Activated naive CD4-positive, alpha-beta T cell treated with anti-CD3 and anti-CD28 coated beads for 36 hours (primary cell): Measurements from ENCODE around the gene POMP. TPM values are rescaled to one million over a fixed set of nuclear protein-coding genes. Genes with fewer than 3 reads are reported as not detected.
A peak's percentile ranks its signal among the peaks of the same experiment; 100 is the strongest.

Source experiments
- CTCF ChIA-PET: fragments of 350-600 bp; sonication (Branson Sonifier 250); formaldehyde crosslinking; loops from one replicate; lab custom pipeline; 2021; ENCODE audit warnings: antibody characterized with exemption; lab: Charles Lee
- DNase-seq: peaks from one replicate; pipeline ENCODE4 v3.0.0-alpha.2; 2020
- H3K27ac Mint-ChIP-seq: one replicate; pipeline ENCODE4 v1.8.0; 2021; ENCODE audit warnings: mild to moderate bottlenecking, mixed read lengths
- H3K27me3 Mint-ChIP-seq: one replicate; pipeline ENCODE4 v1.8.0; 2021; ENCODE audit warnings: low read depth, mixed read lengths
- H3K36me3 Mint-ChIP-seq: one replicate; pipeline ENCODE4 v1.8.0; 2021; ENCODE audit warnings: low read depth, mixed read lengths
- H3K4me1 Mint-ChIP-seq: one replicate; pipeline ENCODE4 v1.8.0; 2021; ENCODE audit warnings: low read depth, mixed read lengths
- H3K4me3 Mint-ChIP-seq: one replicate; pipeline ENCODE4 v1.8.0; 2021; ENCODE audit warnings: mild to moderate bottlenecking, moderate library complexity, mixed read lengths
- H3K9me3 Mint-ChIP-seq: one replicate; pipeline ENCODE4 v1.8.0; 2021; ENCODE audit warnings: mixed read lengths
- intact Hi-C: fragments of 100-400 bp; cut with micrococcal nuclease; formaldehyde crosslinking; loops from one replicate; pipeline ENCODE4 v1.15.1; 2023
- total RNA-seq, 2 experiments: library from RNA; stranded (reverse); gene quantifications; one replicate each; pipeline ENCODE4 v1.2.3, GENCODE V29; 2021

Gene POMP
- total RNA-seq, 2 experiments from 2014 or later: 106 to 108 TPM

DNA sequence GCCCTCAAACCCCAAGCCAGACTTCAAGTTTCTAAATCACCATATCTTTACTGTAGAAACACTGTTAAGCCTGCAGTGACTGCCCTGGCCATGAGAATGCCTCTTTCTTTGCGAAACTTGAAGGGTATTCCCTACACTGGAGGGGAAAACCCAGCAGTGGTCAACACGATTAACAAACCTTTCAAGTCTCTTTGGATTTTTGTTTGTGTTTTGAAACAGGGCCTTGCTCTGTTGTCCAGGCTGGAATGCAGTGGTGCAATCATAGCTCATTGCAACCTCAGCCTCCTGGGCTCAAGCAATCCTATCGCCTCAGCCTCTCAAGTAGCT, 17.4 kb upstream of the POMP start:
- Mint-ChIP-seq H3K4me1 (peaks cover 7% of the 10 kb centered on the region), H3K9me3 (no peaks in the 10 kb centered on the region), H3K27me3 (peaks cover 10% of the 10 kb centered on the region), H3K27ac (no peak overlapping the region), H3K36me3 (no peaks in the 10 kb centered on the region), H3K4me3 (no peak overlapping the region)
- intact Hi-C loops: no loop called here
- CTCF ChIA-PET: interaction anchor here (0.6 to 1.5 kb wide), 2 partner anchors 145 to 155 kb away, joined by 3 to 4 read pairs; no protein-coding TSS in a partner anchor
- no peak for DNase-seq

- Mint-ChIP-seq H3K27ac (no peak overlapping the region), H3K4me1 (peaks cover 28% of the 10 kb centered on the region), H3K27me3 (no peaks in the 10 kb centered on the region), H3K4me3 (no peak overlapping the region), H3K9me3 (no peaks in the 10 kb centered on the region), H3K36me3 (peaks cover 13% of the 10 kb centered on the region)
- intact Hi-C loops: loop anchor here (10.0 kb wide), 2 partner anchors 945 to 1225 kb away; partner anchors contain the start of genes GTF3A and SLC7A1
- CTCF ChIA-PET: no interaction called here
- no peak for DNase-seq
Measured at GRCh38 chr13:28650284-28650683, 8.6 kb upstream of the POMP start.

DNA sequence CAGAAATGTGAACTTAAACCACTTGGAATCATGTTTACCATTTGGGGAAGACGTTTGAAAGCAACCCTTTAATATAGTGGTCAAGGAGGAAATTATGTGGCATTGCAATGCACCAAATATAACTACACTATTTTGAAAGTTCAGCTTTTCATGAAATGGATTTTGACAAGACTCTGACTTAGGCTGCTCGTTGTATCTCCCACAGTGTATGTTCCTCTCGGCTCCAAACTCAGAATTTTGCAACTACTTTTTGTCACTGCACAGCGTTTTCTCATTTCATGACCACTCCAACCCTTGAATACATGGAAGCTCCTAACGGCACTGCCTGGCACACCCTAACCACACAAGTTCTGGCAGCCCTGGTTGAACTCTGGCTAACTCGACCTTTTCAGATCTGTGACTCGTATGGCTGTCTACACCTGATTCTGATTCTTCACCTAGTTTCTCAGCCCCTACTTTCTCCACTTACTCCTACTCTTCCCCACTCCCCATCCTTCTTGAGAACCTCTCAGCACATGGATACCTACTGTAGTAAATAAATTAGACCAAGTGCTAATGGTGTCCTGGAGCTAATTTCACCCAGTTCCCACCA, 7.0 kb upstream of the POMP start:
- CTCF ChIA-PET: no interaction called here
- no peaks in the 10 kb centered on the region for H3K27me3 Mint-ChIP-seq
- no peak overlapping the region for H3K4me3 Mint-ChIP-seq
- H3K36me3 Mint-ChIP-seq: peaks cover 13% of the 10 kb centered on the region
- no peaks in the 10 kb centered on the region for H3K9me3 Mint-ChIP-seq
- peaks cover 39% of the 10 kb centered on the region for H3K4me1 Mint-ChIP-seq
- no peak for DNase-seq
- no peak overlapping the region for H3K27ac Mint-ChIP-seq
- intact Hi-C loops: loop anchor here (10.0 kb wide), 2 partner anchors 943 to 1227 kb away; partner anchors contain the start of genes GTF3A and SLC7A1

DNA sequence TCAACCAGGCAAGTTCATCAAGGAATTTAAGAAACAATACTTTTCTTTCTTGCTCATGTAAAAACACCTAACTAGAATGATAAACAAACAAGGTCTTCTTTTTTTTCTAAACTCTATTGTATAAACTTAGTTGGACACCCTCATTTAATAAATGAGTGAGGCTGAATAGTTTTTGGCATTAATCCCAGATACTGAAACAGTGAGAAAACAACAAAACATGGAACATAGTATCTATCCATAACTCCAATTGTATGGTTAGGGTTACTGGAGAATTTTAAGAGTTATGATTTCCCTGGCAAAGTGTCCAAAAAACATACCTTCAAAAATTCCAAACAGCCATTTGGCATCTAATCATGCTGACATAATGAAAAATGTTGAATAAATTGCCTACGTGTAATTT, 5.8 kb upstream of the POMP start:
- peaks cover 45% of the 10 kb centered on the region for H3K4me1 Mint-ChIP-seq
- CTCF ChIA-PET: no interaction called here
- peaks cover 16% of the 10 kb centered on the region for H3K36me3 Mint-ChIP-seq
- intact Hi-C loops: loop anchor here (10.0 kb wide), 2 partner anchors 942 to 1228 kb away; partner anchors contain the start of genes GTF3A and SLC7A1
- H3K27ac Mint-ChIP-seq: no peak overlapping the region
- DNase-seq: no peak
- no peak overlapping the region for H3K4me3 Mint-ChIP-seq
- H3K9me3 Mint-ChIP-seq: no peaks in the 10 kb centered on the region
- H3K27me3 Mint-ChIP-seq: no peaks in the 10 kb centered on the region

DNA sequence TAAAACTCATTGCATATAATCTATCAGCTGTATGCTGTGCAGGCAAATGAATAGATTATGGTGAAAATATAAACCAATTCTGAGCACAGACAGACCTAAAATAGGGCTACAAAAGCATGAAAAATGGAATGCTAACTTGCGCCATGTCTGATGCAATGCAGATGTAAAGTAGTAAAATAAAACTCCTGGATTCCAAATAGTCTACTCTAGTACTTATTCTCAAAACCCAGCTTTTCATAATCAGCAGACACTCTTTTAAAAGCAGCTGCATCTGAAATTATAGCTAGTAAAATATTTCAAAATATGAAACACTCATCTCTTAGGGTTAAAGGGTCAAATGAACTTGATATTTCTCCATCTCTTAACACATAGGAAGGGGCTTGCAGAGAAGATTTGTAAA, 4.7 kb upstream of the POMP start:
- no peaks in the 10 kb centered on the region for H3K27me3 Mint-ChIP-seq
- intact Hi-C loops: loop anchor here (10.0 kb wide), 2 partner anchors 941 to 1229 kb away; partner anchors contain the start of genes GTF3A and SLC7A1

GRCh38 chr13:28655561-28655960, 3.4 kb upstream of the POMP start:
- H3K36me3 Mint-ChIP-seq: peaks cover 21% of the 10 kb centered on the region
- no peak overlapping the region for H3K4me3 Mint-ChIP-seq
- intact Hi-C loops: loop anchor here (5.0 to 10.0 kb wide), 3 partner anchors 939 to 1231 kb away; partner anchors contain the start of genes GTF3A, LNX2, POLR1D and SLC7A1
- H3K9me3 Mint-ChIP-seq: no peaks in the 10 kb centered on the region
- no peak overlapping the region for H3K27ac Mint-ChIP-seq
- no peaks in the 10 kb centered on the region for H3K27me3 Mint-ChIP-seq
- H3K4me1 Mint-ChIP-seq: peaks cover 47% of the 10 kb centered on the region
- CTCF ChIA-PET: interaction anchor here (0.6 kb wide), 2 partner anchors 15 to 338 kb away, joined by 3 read pairs; no protein-coding TSS in a partner anchor
- DNase-seq: no peak

More for the DNA sequence above, 4.7 kb upstream of the POMP start:
- H3K27ac Mint-ChIP-seq: no peak overlapping the region
- no peaks in the 10 kb centered on the region for H3K9me3 Mint-ChIP-seq
- H3K4me1 Mint-ChIP-seq: peaks cover 46% of the 10 kb centered on the region
- no peak overlapping the region for H3K4me3 Mint-ChIP-seq
- H3K36me3 Mint-ChIP-seq: peaks cover 19% of the 10 kb centered on the region
- CTCF ChIA-PET: no interaction called here
- no peak for DNase-seq

- Mint-ChIP-seq H3K27me3 (no peaks in the 10 kb centered on the region), H3K9me3 (no peaks in the 10 kb centered on the region), H3K4me1 (peaks cover 56% of the 10 kb centered on the region), H3K27ac (peak overlapping the region; percentile 98), H3K4me3 (peak overlapping the region; percentile 97), H3K36me3 (peaks cover 32% of the 10 kb centered on the region)
- intact Hi-C loops: loop anchor here (5.0 to 10.0 kb wide), 3 partner anchors 937 to 1233 kb away; partner anchors contain the start of genes GTF3A, LNX2, POLR1D and SLC7A1
- CTCF ChIA-PET: no interaction called here
- DNase-seq: no peak
Measured at GRCh38 chr13:28657784-28658538, 969 bp upstream of the POMP start.

GRCh38 chr13:28658539-28658795, 463 bp upstream of the POMP start:
- Mint-ChIP-seq H3K4me1 (peaks cover 56% of the 10 kb centered on the region), H3K4me3 (peak overlapping the region; percentile 97), H3K27ac (peak overlapping the region; percentile 98), H3K36me3 (peaks cover 32% of the 10 kb centered on the region), H3K27me3 (no peaks in the 10 kb centered on the region), H3K9me3 (no peaks in the 10 kb centered on the region)
- no peak for DNase-seq
- CTCF ChIA-PET: no interaction called here
- intact Hi-C loops: loop anchor here (5.0 to 10.0 kb wide), 3 partner anchors 936 to 1234 kb away; partner anchors contain the start of genes GTF3A, LNX2, POLR1D and SLC7A1

GRCh38 chr13:28659621-28659970, 666 bp downstream of the POMP start:
- Mint-ChIP-seq H3K9me3 (no peaks in the 10 kb centered on the region), H3K4me1 (peaks cover 57% of the 10 kb centered on the region), H3K36me3 (peaks cover 33% of the 10 kb centered on the region), H3K27ac (peak overlapping the region; percentile 98), H3K4me3 (peak overlapping the region; percentile 97), H3K27me3 (no peaks in the 10 kb centered on the region)
- DNase-seq: peak; percentile 43
- intact Hi-C loops: loop anchor here (1.0 to 10.0 kb wide), 9 partner anchors 23 to 1235 kb away; partner anchors contain the start of genes GTF3A, LNX2, PAN3 and POLR1D
- CTCF ChIA-PET: no interaction called here

- Mint-ChIP-seq H3K36me3 (peaks cover 58% of the 10 kb centered on the region), H3K27ac (peak overlapping the region; percentile 18), H3K9me3 (no peaks in the 10 kb centered on the region), H3K4me1 (peaks cover 40% of the 10 kb centered on the region), H3K4me3 (no peak overlapping the region), H3K27me3 (no peaks in the 10 kb centered on the region)
- no peak for DNase-seq
- intact Hi-C loops: no loop called here
- CTCF ChIA-PET: no interaction called here
Measured at GRCh38 chr13:28666897-28667488, 8.1 kb downstream of the POMP start.

GRCh38 chr13:28671126-28671792, 12.3 kb downstream of the POMP start:
- Mint-ChIP-seq H3K36me3 (peaks cover 58% of the 10 kb centered on the region), H3K27ac (peak overlapping the region; percentile 46), H3K4me3 (no peak overlapping the region), H3K27me3 (no peaks in the 10 kb centered on the region), H3K4me1 (peaks cover 22% of the 10 kb centered on the region), H3K9me3 (no peaks in the 10 kb centered on the region)
- DNase-seq: no peak
- CTCF ChIA-PET: interaction anchor here (1.2 kb wide), 1 partner anchor 347 kb away, joined by 4 read pairs; no protein-coding TSS in a partner anchor
- intact Hi-C loops: no loop called here

- Mint-ChIP-seq H3K4me1 (peaks cover 3% of the 10 kb centered on the region), H3K36me3 (peaks cover 22% of the 10 kb centered on the region), H3K27ac (no peak overlapping the region), H3K4me3 (no peak overlapping the region), H3K9me3 (no peaks in the 10 kb centered on the region), H3K27me3 (no peaks in the 10 kb centered on the region)
- no peak for DNase-seq
- intact Hi-C loops: loop anchor here (2.0 kb wide), 1 partner anchor 118 kb away; no protein-coding TSS in a partner anchor
- CTCF ChIA-PET: no interaction called here
Measured at GRCh38 chr13:28678809-28679208, 19.9 kb downstream of the POMP start.
